ENCODE measurements around the gene SRC.

SRC gene

DNA sequence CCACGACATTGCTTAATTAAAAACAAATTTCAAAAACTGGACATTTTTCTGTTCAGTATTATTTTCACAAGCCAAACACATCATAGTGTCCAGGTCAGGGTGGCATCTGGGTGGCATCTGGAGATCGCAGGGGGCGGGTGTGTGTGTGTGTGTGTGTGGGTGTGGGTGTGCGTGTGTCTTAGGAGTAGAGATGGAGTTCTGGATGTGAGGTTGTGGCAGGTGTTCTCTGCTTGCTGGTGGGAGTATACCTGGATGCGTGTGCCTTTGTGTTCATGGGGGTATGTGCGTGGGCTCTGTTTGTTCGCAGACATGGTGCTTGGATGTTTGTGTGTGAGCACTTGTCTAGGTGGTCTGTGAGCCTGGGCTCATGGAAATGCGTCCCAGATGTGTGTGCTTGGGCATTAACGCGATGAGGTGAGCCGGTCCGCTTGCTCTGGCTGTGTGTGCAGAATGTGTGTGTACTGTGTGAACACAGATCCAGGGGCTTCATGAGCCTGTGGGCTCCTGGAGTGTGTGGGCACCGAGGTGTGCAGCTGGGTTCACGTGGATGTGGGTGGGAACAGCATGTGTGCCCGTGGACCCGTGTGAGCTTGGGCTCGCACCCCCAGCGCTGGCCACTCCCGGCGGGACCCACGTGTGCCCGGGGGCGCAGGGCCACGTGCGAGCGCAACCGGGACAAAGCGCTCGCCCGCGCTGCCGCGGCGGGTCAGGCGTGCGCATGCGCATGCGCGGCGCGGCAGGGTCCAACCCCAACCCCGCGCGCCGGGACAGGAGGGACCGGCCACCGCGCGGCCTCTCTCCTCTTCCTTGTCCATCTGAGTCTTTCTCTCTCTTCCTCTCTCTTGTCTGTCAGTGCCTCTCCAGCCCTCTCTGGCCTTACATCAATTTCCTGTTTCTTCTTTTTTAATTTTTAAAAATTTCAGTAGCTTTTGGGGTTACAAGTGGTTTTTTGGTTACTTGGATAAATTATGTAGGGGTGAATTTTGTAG, 60.4 kb downstream of the SRC start:
- H3K9me3 ChIP-seq (ENCODE audit: low read depth, low read length) = no peaks in the 10 kb centered on the region
- no peak overlapping the region for H3K27ac ChIP-seq
- no peaks in the 10 kb centered on the region for H3K36me3 ChIP-seq (ENCODE audit: insufficient read depth, low read length)
- peak overlapping the region; percentile 68 for H3K9ac ChIP-seq (ENCODE audit: insufficient read length)
- peak; percentile 58 for TF ChIP-seq POLR2AphosphoS5 (IDR thresholded peaks at IDR 0.05; ENCODE audit: borderline replicate concordance, low read depth, low read length)
- TF ChIP-seq EZH2 (IDR thresholded peaks at IDR 0.05) = no peak
- no peak for DNase-seq (ENCODE audit: low read depth, low spot score)
- H3K4me3 ChIP-seq = peak overlapping the region; percentile 70

DNA sequence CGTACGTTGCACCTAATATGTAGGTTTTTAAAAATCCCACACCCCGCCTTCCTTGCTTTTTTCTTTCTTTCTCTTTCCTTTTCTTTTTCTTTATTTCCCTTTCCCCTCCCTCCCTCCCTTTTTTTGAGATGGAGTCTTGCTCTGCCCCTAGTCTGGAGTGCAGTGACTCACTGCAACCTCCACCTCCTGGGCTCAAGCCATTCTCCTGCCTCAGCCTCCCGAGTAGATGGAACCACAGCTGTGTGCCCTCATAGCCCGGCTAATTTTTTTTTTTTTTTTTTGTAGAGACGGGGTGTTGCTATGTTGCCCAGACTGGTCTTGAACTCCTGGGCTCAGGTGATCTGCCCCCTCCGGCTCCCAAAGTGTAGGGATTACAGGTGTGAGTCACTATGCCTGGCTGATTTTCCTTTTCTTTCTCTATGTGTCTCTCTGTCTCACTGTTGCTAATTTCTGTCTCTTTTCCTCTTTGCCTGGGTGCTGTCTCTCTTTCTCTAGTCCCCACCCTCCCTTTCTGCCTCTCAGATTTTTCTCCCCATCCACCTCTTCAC, 61.2 kb downstream of the SRC start:
- H3K9me3 ChIP-seq (ENCODE audit: low read depth, low read length) = no peaks in the 10 kb centered on the region
- no peaks in the 10 kb centered on the region for H3K36me3 ChIP-seq (ENCODE audit: insufficient read depth, low read length)
- H3K4me3 ChIP-seq = peak overlapping the region; percentile 70
- no peak for TF ChIP-seq FOXP2 (optimal IDR thresholded peaks at IDR 0.05; ENCODE audit: control extremely low read depth, extremely low read length, insufficient read depth)
- no peak for TF ChIP-seq EZH2 (IDR thresholded peaks at IDR 0.05)
- no peak for TF ChIP-seq POLR2AphosphoS5 (IDR thresholded peaks at IDR 0.05; ENCODE audit: borderline replicate concordance, low read depth, low read length)
- H3K9ac ChIP-seq (ENCODE audit: insufficient read length) = peak overlapping the region; percentile 68
- H3K27ac ChIP-seq = no peak overlapping the region
- no peak for DNase-seq (ENCODE audit: low read depth, low spot score)

DNA sequence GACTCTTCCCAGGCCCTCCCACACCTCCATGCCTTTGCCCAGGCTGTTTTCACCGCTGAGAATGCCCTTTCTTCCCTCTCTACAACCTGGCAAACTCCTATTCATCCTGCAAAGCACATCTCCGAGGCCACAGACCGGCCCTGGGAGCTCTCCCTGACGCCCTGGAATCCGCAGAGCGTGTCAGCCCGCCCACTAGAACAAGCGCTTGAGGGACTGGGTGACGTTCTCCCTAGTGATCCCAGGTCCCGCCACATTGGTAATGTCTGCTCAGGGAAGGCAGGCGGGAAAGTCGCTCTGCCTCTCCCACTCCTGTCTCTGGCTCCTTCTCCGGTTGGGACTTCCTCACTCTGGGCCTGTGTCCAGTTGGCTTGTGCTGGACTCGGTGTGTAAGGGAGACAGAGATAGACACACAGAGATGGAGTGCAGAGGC, 61.6 kb downstream of the SRC start:
- Histone ChIP-seq H3K9ac (ENCODE audit: insufficient read length) (no peak overlapping the region), H3K4me3 (no peak overlapping the region), H3K9me3 (ENCODE audit: low read depth, low read length) (no peaks in the 10 kb centered on the region), H3K36me3 (ENCODE audit: insufficient read depth, low read length) (no peaks in the 10 kb centered on the region), H3K27ac (no peak overlapping the region)
- DNase-seq (ENCODE audit: low read depth, low spot score) = no peak
- TF ChIP-seq POLR2AphosphoS5 (IDR thresholded peaks at IDR 0.05; ENCODE audit: borderline replicate concordance, low read depth, low read length) = no peak
- no peak for TF ChIP-seq EZH2 (IDR thresholded peaks at IDR 0.05)
- no peak for TF ChIP-seq FOXP2 (optimal IDR thresholded peaks at IDR 0.05; ENCODE audit: control extremely low read depth, extremely low read length, insufficient read depth)

DNA sequence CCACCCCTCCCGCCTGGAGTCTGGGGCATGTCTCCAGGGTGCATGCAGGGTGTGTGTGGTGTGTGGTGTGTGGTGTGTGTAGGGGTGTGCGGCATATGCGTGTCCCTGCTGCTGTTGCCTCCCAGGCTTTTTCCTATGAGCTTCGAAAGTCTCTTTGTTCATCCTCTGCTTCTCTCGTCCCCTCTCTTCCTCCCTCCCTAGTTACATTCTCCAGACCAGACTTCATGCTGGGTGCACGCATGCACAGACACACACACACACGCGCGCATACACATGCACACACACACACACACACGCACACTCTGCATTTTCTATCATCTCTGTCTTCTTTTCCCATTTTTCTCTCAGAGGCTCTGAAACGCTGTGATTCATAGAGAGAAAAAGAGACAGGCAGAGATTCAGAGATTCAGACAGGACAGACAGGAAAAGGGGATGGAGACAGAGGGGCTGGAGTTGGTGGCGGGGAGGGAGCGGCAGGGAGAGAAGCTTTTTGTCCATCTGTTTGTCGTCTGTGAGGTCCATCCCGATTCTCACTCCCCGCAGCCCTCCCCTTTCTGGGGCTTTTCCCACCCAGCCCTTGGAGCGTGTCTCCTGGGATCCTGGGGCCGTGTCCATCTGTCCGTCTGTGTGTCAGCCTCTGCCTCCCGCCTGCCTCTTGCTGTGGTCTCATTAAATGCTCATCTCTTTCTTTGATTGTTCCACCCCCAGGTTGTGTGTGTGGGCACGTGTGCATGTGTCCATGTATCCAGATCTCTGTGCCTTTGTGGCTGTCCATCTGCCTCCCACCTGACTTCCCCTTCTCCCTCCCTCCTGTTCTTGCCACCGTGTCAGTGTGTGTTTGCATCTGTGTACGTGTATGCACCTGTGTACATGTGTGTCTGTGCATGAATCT, 62.6 kb downstream of the SRC start:
- TF ChIP-seq EZH2 (IDR thresholded peaks at IDR 0.05) (no peak), FOXP2 (optimal IDR thresholded peaks at IDR 0.05; ENCODE audit: control extremely low read depth, extremely low read length, insufficient read depth) (no peak), POLR2AphosphoS5 (IDR thresholded peaks at IDR 0.05; ENCODE audit: borderline replicate concordance, low read depth, low read length) (no peak)
- Histone ChIP-seq H3K9me3 (ENCODE audit: low read depth, low read length) (no peaks in the 10 kb centered on the region), H3K36me3 (ENCODE audit: insufficient read depth, low read length) (no peaks in the 10 kb centered on the region), H3K4me3 (no peak overlapping the region), H3K9ac (ENCODE audit: insufficient read length) (no peak overlapping the region), H3K27ac (no peak overlapping the region)
- no peak for DNase-seq (ENCODE audit: low read depth, low spot score)

DNA sequence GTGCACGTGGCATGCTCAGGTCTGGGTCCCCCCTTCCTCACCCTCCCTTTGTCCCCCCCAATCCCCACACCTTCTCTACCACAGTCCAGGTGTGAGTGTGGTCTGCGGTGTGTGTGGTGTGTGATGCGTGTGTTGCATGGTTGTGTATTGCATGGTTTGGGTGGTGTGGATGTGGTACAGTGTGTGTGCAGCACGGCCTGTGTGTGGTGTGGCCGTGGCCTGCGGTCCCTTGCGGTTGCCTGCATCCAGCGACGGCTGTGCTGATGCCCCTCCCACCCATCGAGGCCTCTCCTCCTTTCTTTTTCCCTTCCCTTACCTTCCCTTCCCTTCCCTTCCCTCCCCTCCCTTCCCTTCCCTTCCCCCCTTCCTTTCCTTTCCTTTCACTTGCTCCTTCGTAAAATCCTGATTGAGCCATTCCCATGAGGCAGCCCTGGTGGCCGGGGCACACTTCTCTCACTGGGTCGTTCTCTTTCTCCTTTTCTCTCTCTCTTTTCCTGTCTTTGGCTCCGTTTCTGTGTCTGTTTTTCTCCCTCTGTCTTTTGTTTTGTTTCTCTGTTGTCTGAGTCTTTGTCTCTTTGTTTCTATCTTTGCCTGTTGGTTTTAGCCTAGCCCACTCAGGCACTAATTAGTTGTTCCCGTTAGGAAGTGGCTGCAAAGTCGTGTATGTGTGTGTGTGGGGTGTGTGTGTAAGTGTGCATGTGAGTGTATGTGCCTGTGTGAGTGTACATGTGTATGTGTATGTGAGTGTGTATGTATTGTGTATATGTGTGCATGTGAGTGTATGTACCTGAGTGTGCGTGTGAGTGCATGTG, 65.7 kb downstream of the SRC start:
- Histone ChIP-seq H3K9ac (ENCODE audit: insufficient read length) (no peak overlapping the region), H3K27ac (no peak overlapping the region), H3K9me3 (ENCODE audit: low read depth, low read length) (no peaks in the 10 kb centered on the region), H3K4me3 (no peak overlapping the region), H3K36me3 (ENCODE audit: insufficient read depth, low read length) (no peaks in the 10 kb centered on the region)
- TF ChIP-seq POLR2AphosphoS5 (IDR thresholded peaks at IDR 0.05; ENCODE audit: borderline replicate concordance, low read depth, low read length) (no peak), FOXP2 (optimal IDR thresholded peaks at IDR 0.05; ENCODE audit: control extremely low read depth, extremely low read length, insufficient read depth) (no peak), EZH2 (IDR thresholded peaks at IDR 0.05) (no peak)
- no peak for DNase-seq (ENCODE audit: low read depth, low spot score)

GRCh38 chr20:37413023-37413334, 67.0 kb downstream of the SRC start:
- Histone ChIP-seq H3K9ac (ENCODE audit: insufficient read length) (no peak overlapping the region), H3K36me3 (ENCODE audit: insufficient read depth, low read length) (no peaks in the 10 kb centered on the region), H3K9me3 (ENCODE audit: low read depth, low read length) (no peaks in the 10 kb centered on the region), H3K27ac (no peak overlapping the region), H3K4me3 (no peak overlapping the region)
- TF ChIP-seq FOXP2 (optimal IDR thresholded peaks at IDR 0.05; ENCODE audit: control extremely low read depth, extremely low read length, insufficient read depth) (no peak), POLR2AphosphoS5 (IDR thresholded peaks at IDR 0.05; ENCODE audit: borderline replicate concordance, low read depth, low read length) (no peak), EZH2 (IDR thresholded peaks at IDR 0.05) (no peak)
- DNase-seq (ENCODE audit: low read depth, low spot score) = no peak

DNA sequence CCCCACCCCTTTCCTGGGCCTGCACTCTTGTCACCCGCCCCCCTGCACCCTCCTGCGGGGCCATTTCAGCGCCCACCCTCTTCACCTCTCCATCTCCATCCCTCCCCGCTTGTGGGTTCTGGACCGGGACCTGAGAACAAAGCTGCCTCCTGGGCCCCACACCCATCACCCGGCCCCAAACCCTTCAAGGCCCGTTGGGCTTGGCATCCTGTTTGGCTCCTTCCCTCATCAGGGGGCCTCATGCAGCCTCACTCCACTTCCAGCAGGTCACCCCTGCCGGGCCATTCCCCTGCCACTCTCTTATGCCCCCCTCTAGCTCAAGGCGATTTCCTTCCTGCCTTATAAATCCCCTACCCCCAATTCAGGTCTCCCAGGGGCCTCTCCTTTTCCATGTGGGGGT, 67.4 kb downstream of the SRC start:
- Histone ChIP-seq H3K9me3 (ENCODE audit: low read depth, low read length) (no peaks in the 10 kb centered on the region), H3K36me3 (ENCODE audit: insufficient read depth, low read length) (no peaks in the 10 kb centered on the region), H3K27ac (no peak overlapping the region), H3K9ac (ENCODE audit: insufficient read length) (no peak overlapping the region), H3K4me3 (no peak overlapping the region)
- no peak for TF ChIP-seq EZH2 (IDR thresholded peaks at IDR 0.05)
- TF ChIP-seq POLR2AphosphoS5 (IDR thresholded peaks at IDR 0.05; ENCODE audit: borderline replicate concordance, low read depth, low read length) = no peak
- no peak for TF ChIP-seq FOXP2 (optimal IDR thresholded peaks at IDR 0.05; ENCODE audit: control extremely low read depth, extremely low read length, insufficient read depth)
- no peak for DNase-seq (ENCODE audit: low read depth, low spot score)
